HepG2 (cell line): ENCODE measurements around the gene SUSD6. TPM values are rescaled to one million over a fixed set of nuclear protein-coding genes. Genes with fewer than 3 reads are reported as not detected.
"Not testable (repeated sequence)": the region's sequence is repeated elsewhere in the genome, so short reads cannot be mapped to it uniquely, and the experiment has no call there.

ENCODE experiments used
- ATAC-seq: fragments of 200-7000 bp; cut with Tn5 transposase; 3 replicates; pipeline ENCODE4 v1.9.1; 2020; ENCODE audit warnings: mild to moderate bottlenecking, moderate library complexity
- BruUV-seq: library from RNA; stranded (reverse); fragments of 400-500 nt; replicated peaks from 2 replicates; lab custom pipeline; 2021; lab: Mats Ljungman, UMichigan
- CTCF ChIA-PET: fragments of 300-600 bp; formaldehyde crosslinking; extraction: SDS; loops from one replicate; lab custom pipeline; 2021; ENCODE audit warnings: low total read pairs, inconsistent platforms, low intra/inter-chr PET ratio; lab: Yijun Ruan, JAX
- POLR2A ChIA-PET: fragments of 350-600 bp; sonication (Branson Sonifier 250); formaldehyde crosslinking; loops from one replicate; lab custom pipeline; 2020; ENCODE audit warnings: antibody characterized with exemption, inconsistent platforms; lab: Yijun Ruan, JAX
- DNase-seq: peaks from one replicate; pipeline ENCODE4 v3.0.0-alpha.2; 2015; ENCODE audit warnings: low spot score
- FAIRE-seq: peaks from 3 replicates; lab custom pipeline; 2011; peaks lifted over from hg19 to GRCh38; lab: Jason Lieb, UNC
- H2AFZ ChIP-seq: one replicate; pipeline ENCODE4 v1.6.1; 2011; ENCODE audit warnings: low read length, inconsistent platforms
- H3K27ac ChIP-seq: fragments of 300-600 bp; 3 replicates; pipeline ENCODE4 v1.8.0; 2011; ENCODE audit warnings: mixed run types, mild to moderate bottlenecking, mixed read lengths, low read length, inconsistent platforms; ENCODE audit not compliant: insufficient read depth; ENCODE audit errors: extremely low read length
- H3K27me3 ChIP-seq, 2 experiments: fragments of 200-600 bp in 1 of 2; 2 replicates in 1 of 2; 3 replicates in 1 of 2; pipeline versions ENCODE4 v1.6.0 to v1.8.0; 2011; ENCODE audit warnings: low read length in 2 of 2, mild to moderate bottlenecking in 2 of 2, moderate library complexity in 2 of 2, inconsistent platforms in 1 of 2; ENCODE audit not compliant: insufficient read depth in 2 of 2, control insufficient read depth in 1 of 2
- H3K36me3 ChIP-seq, 2 experiments: fragments of 200-600 bp in 1 of 2; replicated peaks in 1 of 2; 2 replicates in 1 of 2; 3 replicates in 1 of 2; pipeline versions ENCODE4 v1.5.1 to v1.8.0; 2011; ENCODE audit warnings: low read length in 2 of 2, inconsistent platforms in 1 of 2; ENCODE audit not compliant: insufficient read depth in 2 of 2, control insufficient read depth in 1 of 2
- H3K4me1 ChIP-seq: 2 replicates; pipeline ENCODE4 v1.5.1; 2012; ENCODE audit warnings: low read length, inconsistent platforms; ENCODE audit not compliant: insufficient read depth
- H3K4me2 ChIP-seq: 2 replicates; pipeline ENCODE4 v1.6.0; 2011; ENCODE audit warnings: low read depth, low read length, inconsistent platforms
- H3K4me3 ChIP-seq, 3 experiments: fragments of 200-600 bp in 1 of 3; sonication (generic), shearing (Covaris generic) in 1 of 3; replicated peaks in 1 of 3; 2 replicates each; pipeline ENCODE4 v1.5.1; 2011 to 2016; ENCODE audit warnings: low read length in 3 of 3, inconsistent platforms in 2 of 3, low read depth in 2 of 3, mild to moderate bottlenecking in 2 of 3, control low read depth in 1 of 3, mixed read lengths in 1 of 3; ENCODE audit not compliant: insufficient read depth in 1 of 3
- H3K79me2 ChIP-seq: one replicate; pipeline ENCODE4 v1.6.1; 2011; ENCODE audit warnings: low read length, inconsistent platforms; ENCODE audit not compliant: insufficient read depth
- H3K9ac ChIP-seq: 2 replicates; pipeline ENCODE4 v1.6.0; 2011; ENCODE audit warnings: mild to moderate bottlenecking, low read depth, low read length, inconsistent platforms; ENCODE audit not compliant: insufficient read depth
- H3K9me3 ChIP-seq: 2 replicates; pipeline ENCODE4 v1.5.1; 2012; ENCODE audit warnings: mild to moderate bottlenecking, low read length
- H4K20me1 ChIP-seq: 2 replicates; pipeline ENCODE4 v1.6.0; 2011; ENCODE audit warnings: inconsistent platforms, mild to moderate bottlenecking, low read length, moderate library complexity; ENCODE audit not compliant: insufficient read depth
- ZNF383 ChIP-seq: sonication (generic); formaldehyde crosslinking; IDR thresholded peaks from 2 replicates; pipeline ENCODE4 v1.4.0; 2020; ENCODE audit warnings: missing genetic modification reagents, mild to moderate bottlenecking, borderline replicate concordance
- WGBS: methylation state at CpG from one replicate; pipeline ENCODE4 v1.1.6; 2017; ENCODE audit warnings: low lambda C conversion rate; 5-methylcytosine and 5-hydroxymethylcytosine counted together
- in situ Hi-C: cut with HindIII; loops from 2 replicates; pipeline ENCODE4 v1.10.0; 2017; ENCODE audit warnings: low pct_unique_long_range_greater_than_20kb; ENCODE audit not compliant: extremely low pct_ligation_motif_present
- intact Hi-C: fragments of 100-400 bp; cut with micrococcal nuclease; formaldehyde crosslinking; loops from one replicate; pipeline ENCODE4 v1.10.0; 2022; ENCODE audit not compliant: unreplicated experiment
- polyA plus RNA-seq, 8 experiments: library from polyadenylated mRNA; depleted of rRNA in 3 of 8; stranded (reverse) in 7 of 8; unstranded in 1 of 8; fragments of >200 nt; fragmentation: Illumina TruSeq in 4 of 8; extraction: Trizol in 4 of 8; gene quantifications; 2 replicates each; pipeline versions ENCODE4 v1.2.1 to v1.2.3, GENCODE V29; 2011 to 2016; ENCODE audit warnings: low read depth in 4 of 8, missing spikeins in 1 of 8, mixed read lengths in 1 of 8; ENCODE audit not compliant: insufficient read depth in 1 of 8
- total RNA-seq, 5 experiments: library from RNA; depleted of rRNA; stranded (reverse); fragments of >200 nt; fragmentation: Illumina TruSeq; extraction: Trizol; gene quantifications; 2 replicates each; pipeline ENCODE4 v1.2.3, GENCODE V29; 2016; ENCODE audit warnings: low read depth in 1 of 5

SUSD6 gene
- total and polyA plus RNA-seq, 2 of the 13 experiments (the other 11 are each of a cell fraction or from before 2014, with no cell fraction given): 7.2 to 7.4 TPM

DNA sequence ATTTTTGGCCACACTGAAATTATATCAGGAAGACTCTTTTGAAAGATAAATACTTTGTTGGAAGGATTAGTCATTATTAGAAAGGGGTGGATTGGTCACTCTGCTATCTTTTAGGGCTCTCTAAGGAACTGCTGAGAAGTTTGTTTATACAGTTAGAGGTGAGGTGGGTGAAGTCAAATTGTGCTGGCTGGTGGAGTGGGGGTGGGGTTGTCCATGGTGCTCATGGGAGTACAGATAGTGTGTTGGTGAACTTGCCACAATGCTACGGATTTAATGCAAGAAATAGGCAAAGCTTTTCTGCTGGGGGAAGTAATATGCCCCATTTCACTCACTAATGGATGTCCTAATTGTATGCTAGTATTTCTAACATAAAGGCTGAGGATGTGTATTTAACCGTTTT lies 35.8 kb downstream of the SUSD6 start:
- no peaks in the 10 kb centered on the region for H3K9me3 ChIP-seq
- no peaks in the 10 kb centered on the region for H3K36me3 ChIP-seq
- TF ChIP-seq ZNF383 (CRISPR knock-in tag): no peak
- TF ChIP-seq, all 625 proteins: peak for 0
- no peaks in the 10 kb centered on the region for H4K20me1 ChIP-seq
- FAIRE-seq (no peak), DNase-seq (no peak), ATAC-seq (no peak)
- H3K27ac ChIP-seq: no peak overlapping the region
- intact Hi-C loops: loop anchor here (5.0 kb wide), 1 partner anchor 75 kb away; no protein-coding TSS in a partner anchor
- POLR2A ChIA-PET: interaction anchor here (1.7 to 2.2 kb wide), 2 partner anchors 16 to 36 kb away, joined by 5 read pairs; partner anchors contain the start of gene SUSD6
- H3K4me2 ChIP-seq: no peak overlapping the region
- in situ Hi-C loops: no loop called here
- CTCF ChIA-PET: no interaction called here
- no peaks in the 10 kb centered on the region for H3K27me3 ChIP-seq
- peaks cover 68% of the 10 kb centered on the region for H3K4me1 ChIP-seq
- H3K4me3 ChIP-seq: no peak overlapping the region
- no peak overlapping the region for H3K9ac ChIP-seq
- BruUV-seq: no TSS peak
- H3K79me2 ChIP-seq: peaks cover 28% of the 10 kb centered on the region
- WGBS: 96% methylated on average over 2 of the region's 2 CpGs
- H2AFZ ChIP-seq: no peak overlapping the region

DNA sequence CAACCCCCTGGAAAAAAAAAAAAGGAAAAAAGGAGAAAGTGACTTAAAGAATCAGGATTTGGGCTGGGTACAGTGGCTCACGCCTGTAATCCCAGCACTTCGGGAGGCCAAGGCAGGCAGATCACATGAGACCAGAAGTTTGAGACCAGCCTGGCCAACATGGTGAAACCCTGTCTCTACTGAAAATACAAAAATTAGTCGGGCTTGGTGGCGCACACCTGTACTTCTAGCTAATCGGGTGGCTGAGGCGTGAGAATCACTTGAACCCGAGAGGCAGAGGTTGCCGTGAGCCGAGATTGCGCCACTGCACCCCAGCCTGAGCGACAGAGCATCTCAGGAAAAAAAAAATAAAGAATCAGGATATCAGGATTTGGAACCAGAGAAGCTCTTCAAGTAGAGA lies 36.2 kb downstream of the SUSD6 start:
- WGBS: 96% methylated on average over 11 of the region's 11 CpGs
- intact Hi-C loops: loop anchor here (5.0 kb wide), 1 partner anchor 75 kb away; no protein-coding TSS in a partner anchor
- H3K4me3 ChIP-seq, ATAC-seq, H3K36me3 ChIP-seq, H3K27me3 ChIP-seq, H2AFZ ChIP-seq, FAIRE-seq, in situ Hi-C loops, H3K27ac ChIP-seq, CTCF ChIA-PET, H3K9me3 ChIP-seq, H4K20me1 ChIP-seq, BruUV-seq, DNase-seq, H3K9ac ChIP-seq: not testable (repeated sequence)
- peaks cover 31% of the 10 kb centered on the region for H3K79me2 ChIP-seq
- peak overlapping the region; percentile 66; the same call in 1 of the 2 replicates for H3K4me2 ChIP-seq
- peaks cover 72% of the 10 kb centered on the region for H3K4me1 ChIP-seq
- POLR2A ChIA-PET: interaction anchor here (1.7 to 2.2 kb wide), 4 partner anchors 9 to 36 kb away, joined by 5 to 19 read pairs (median 9); partner anchors contain the start of gene SUSD6
